K562 (cell line): ENCODE results near the gene CPT1C. TPM values are rescaled to one million over a fixed set of nuclear protein-coding genes. Genes with fewer than 3 reads are reported as not detected.
"Not testable (repeated sequence)": the region's sequence is repeated elsewhere in the genome, so short reads cannot be mapped to it uniquely, and the experiment has no call there.

Experiments
- ATAC-seq: fragments of 200-7000 bp; cut with Tn5 transposase; 3 replicates; pipeline ENCODE4 v1.9.1; 2020; ENCODE audit warnings: moderate library complexity
- BruUV-seq: library from RNA; stranded (reverse); fragments of 400-500 nt; replicated peaks from 2 replicates; lab custom pipeline; 2021; lab: Mats Ljungman, UMichigan
- CTCF ChIA-PET: fragments of 300-600 bp; formaldehyde crosslinking; extraction: SDS; loops from one replicate; lab custom pipeline; 2021; ENCODE audit warnings: low intra/inter-chr PET ratio; lab: Yijun Ruan, JAX
- POLR2A ChIA-PET: fragments of 300-600, 350-650 bp; sonication (Branson Sonifier 250); formaldehyde crosslinking; extraction: SDS; loops from one replicate; lab custom pipeline; 2021; ENCODE audit warnings: antibody characterized with exemption, inconsistent platforms; lab: Yijun Ruan, JAX
- DNase-seq, 4 experiments: peaks; one replicate each; pipeline versions ENCODE4 v3.0.0 to v3.0.0-alpha.2; 2011 to 2018; ENCODE audit warnings: low spot score in 3 of 4, mixed read lengths in 3 of 4; ENCODE audit errors: extremely low read depth in 1 of 4
- FAIRE-seq: peaks from 2 replicates; lab custom pipeline; 2011; peaks lifted over from hg19 to GRCh38; lab: Jason Lieb, UNC
- H2AFZ ChIP-seq: 2 replicates; pipeline ENCODE4 v1.6.0; 2011; ENCODE audit warnings: low read depth, low read length, control low read depth, inconsistent platforms
- H3K27ac ChIP-seq: fragments of 200-600 bp; 3 replicates; pipeline ENCODE4 v1.8.0; 2011; ENCODE audit warnings: low read depth, mild to moderate bottlenecking, control low read depth, inconsistent platforms, low read length, moderate library complexity, mixed read lengths; ENCODE audit errors: extremely low read depth
- H3K27me3 ChIP-seq, 2 experiments: fragments of 300-600 bp in 1 of 2; 2 replicates in 1 of 2; 3 replicates in 1 of 2; pipeline versions ENCODE4 v1.6.0 to v1.8.0; 2011; ENCODE audit warnings: inconsistent platforms in 2 of 2, low read length in 2 of 2, mild to moderate bottlenecking in 1 of 2, mixed read lengths in 1 of 2, moderate library complexity in 1 of 2; ENCODE audit not compliant: control insufficient read depth in 2 of 2, insufficient read depth in 2 of 2
- H3K36me3 ChIP-seq: fragments of 300-600 bp; 3 replicates; pipeline ENCODE4 v1.8.0; 2011; ENCODE audit warnings: mild to moderate bottlenecking, low read length, inconsistent platforms; ENCODE audit not compliant: control insufficient read depth, insufficient read depth
- H3K4me1 ChIP-seq, 2 experiments: fragments of 200-600 bp in 1 of 2; replicated peaks in 1 of 2; 2 replicates in 1 of 2; 3 replicates in 1 of 2; pipeline versions ENCODE4 v1.5.1 to v1.8.0; 2011; ENCODE audit warnings: inconsistent platforms in 2 of 2, low read length in 2 of 2, mild to moderate bottlenecking in 1 of 2, mixed read lengths in 1 of 2, moderate library complexity in 1 of 2; ENCODE audit not compliant: control insufficient read depth in 2 of 2, insufficient read depth in 2 of 2
- H3K4me2 ChIP-seq: 2 replicates; pipeline ENCODE4 v1.6.1; 2011; ENCODE audit warnings: low read length, control low read depth, inconsistent platforms, mixed read lengths; ENCODE audit not compliant: insufficient read depth
- H3K4me3 ChIP-seq: fragments of 200-600 bp; sonication (generic), shearing (Covaris generic); 2 replicates; pipeline ENCODE4 v1.5.1; 2016; ENCODE audit warnings: control low read depth, inconsistent platforms
- H3K79me2 ChIP-seq: fragments of 200-600 bp; 3 replicates; pipeline ENCODE4 v1.8.0; 2011; ENCODE audit warnings: low read length, inconsistent platforms; ENCODE audit not compliant: control insufficient read depth, insufficient read depth
- H3K9ac ChIP-seq, 2 experiments: 2 replicates each; pipeline versions ENCODE4 v1.6.0 to v1.6.1; 2011; ENCODE audit warnings: low read depth in 2 of 2, low read length in 2 of 2, control low read depth in 1 of 2, inconsistent platforms in 1 of 2, mild to moderate bottlenecking in 1 of 2, mixed read lengths in 1 of 2; ENCODE audit not compliant: insufficient read depth in 1 of 2
- H3K9me1 ChIP-seq: one replicate; pipeline ENCODE4 v1.6.0; 2011; ENCODE audit warnings: inconsistent platforms, mild to moderate bottlenecking, low read length, moderate library complexity; ENCODE audit not compliant: control insufficient read depth, insufficient read depth
- H3K9me3 ChIP-seq: replicated peaks from 2 replicates; pipeline ENCODE4 v1.5.1; 2011; ENCODE audit warnings: low read depth, low read length, inconsistent platforms; ENCODE audit not compliant: control insufficient read depth, insufficient read depth
- H4K20me1 ChIP-seq: replicated peaks from 2 replicates; pipeline ENCODE4 v1.6.1; 2011; ENCODE audit warnings: low read length, inconsistent platforms, mixed read lengths; ENCODE audit not compliant: control insufficient read depth, insufficient read depth
- ZNF316 ChIP-seq: fragments of 450-650 bp; IDR thresholded peaks from 2 replicates; pipeline ENCODE4 v1.6.1; 2016
- WGBS: fragments of 100-300 bp; shearing (Covaris generic); methylation state at CpG from one replicate; pipeline ENCODE4 v1.1.6; 2016; ENCODE audit warnings: low coverage, mixed read lengths; ENCODE audit not compliant: insufficient coverage; ENCODE audit errors: missing lambda C conversion rate; 5-methylcytosine and 5-hydroxymethylcytosine counted together
- in situ Hi-C: fragments of 300-500 bp; cut with MboI; formaldehyde crosslinking; loops from 4 replicates; pipeline ENCODE4 v1.15.0; 2018; ENCODE audit warnings: inconsistent platforms, mixed read lengths
- intact Hi-C: fragments of 100-400 bp; cut with micrococcal nuclease; formaldehyde crosslinking; loops from 2 replicates; pipeline ENCODE4 v1.14.2; 2022
- polyA plus RNA-seq, 8 experiments: library from polyadenylated mRNA; depleted of rRNA in 4 of 8; stranded (reverse) in 5 of 8; unstranded in 3 of 8; fragments of >200 nt; fragmentation: Nextera tagmentation in 2 of 8; fragmentation: Illumina TruSeq in 1 of 8; extraction: Ambion mirVana in 2 of 8; extraction: Trizol in 1 of 8; gene quantifications; 2 replicates each; pipeline versions ENCODE4 v1.2.1 to v1.2.3, GENCODE V29; 2011 to 2014; ENCODE audit warnings: inconsistent platforms in 1 of 8, missing spikeins in 1 of 8
- total RNA-seq, 7 experiments: library from RNA; depleted of rRNA in 6 of 7; stranded (reverse); fragments of >200 nt in 6 of 7; fragmentation: Illumina TruSeq in 2 of 7; extraction: Trizol in 2 of 7; gene quantifications; 2 replicates each; pipeline versions ENCODE4 v1.2.1 to v1.2.3, GENCODE V29; 2011 to 2021; ENCODE audit warnings: low replicate concordance in 1 of 7
- TF ChIP-seq, protein P1 (sequence below): sonication (generic); formaldehyde crosslinking; IDR thresholded peaks from 2 replicates; pipeline ENCODE4 v1.8.1; 2023; ENCODE audit warnings: mild to moderate bottlenecking, missing genetic modification reagents

CPT1C gene
- total and polyA plus RNA-seq, 9 of the 15 experiments (the other 6 are each of a cell fraction or from before 2014, with no cell fraction given): 1.9 to 12.3 (median 3.0) TPM

DNA sequence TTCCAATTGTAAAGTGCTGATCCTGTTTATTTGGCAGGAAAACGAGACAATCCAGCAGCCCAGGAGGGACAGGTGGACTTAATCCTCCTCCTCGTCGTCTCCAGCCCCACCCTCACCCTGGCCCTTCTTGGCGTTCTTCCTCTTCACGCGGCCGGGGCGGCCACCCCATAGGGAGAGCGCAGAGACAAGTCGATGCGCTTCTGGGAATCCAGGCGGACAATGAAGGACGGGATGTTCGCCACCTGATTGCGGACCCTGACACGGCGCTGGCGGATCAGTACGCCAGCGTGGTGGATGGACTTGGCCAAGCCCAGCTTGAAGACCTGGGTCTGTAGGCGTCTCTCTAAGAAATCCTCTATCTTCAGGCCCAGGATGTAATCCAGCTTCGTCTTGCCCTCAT lies 28.5 kb downstream of the CPT1C start:
- H4K20me1 ChIP-seq, ATAC-seq, H3K9me3 ChIP-seq, H3K9ac ChIP-seq, H3K4me2 ChIP-seq, FAIRE-seq, CTCF ChIA-PET, H3K36me3 ChIP-seq, H3K4me3 ChIP-seq, DNase-seq, BruUV-seq, H3K9me1 ChIP-seq, H3K79me2 ChIP-seq, in situ Hi-C loops, H2AFZ ChIP-seq, H3K27ac ChIP-seq, H3K4me1 ChIP-seq, H3K27me3 ChIP-seq: not testable (repeated sequence)
- POLR2A ChIA-PET: interaction anchor here (1.0 kb wide), 1 partner anchor 16 kb away, joined by 3 read pairs; no protein-coding TSS in a partner anchor
- intact Hi-C loops: loop anchor here (10.0 kb wide), 1 partner anchor 155 kb away; the partner anchor contains the start of genes AKT1S1 and TBC1D17
- peak; percentile 53; the same call in 1 of the 2 replicates for TF ChIP-seq ZNF316
- TF ChIP-seq, protein P1, sequence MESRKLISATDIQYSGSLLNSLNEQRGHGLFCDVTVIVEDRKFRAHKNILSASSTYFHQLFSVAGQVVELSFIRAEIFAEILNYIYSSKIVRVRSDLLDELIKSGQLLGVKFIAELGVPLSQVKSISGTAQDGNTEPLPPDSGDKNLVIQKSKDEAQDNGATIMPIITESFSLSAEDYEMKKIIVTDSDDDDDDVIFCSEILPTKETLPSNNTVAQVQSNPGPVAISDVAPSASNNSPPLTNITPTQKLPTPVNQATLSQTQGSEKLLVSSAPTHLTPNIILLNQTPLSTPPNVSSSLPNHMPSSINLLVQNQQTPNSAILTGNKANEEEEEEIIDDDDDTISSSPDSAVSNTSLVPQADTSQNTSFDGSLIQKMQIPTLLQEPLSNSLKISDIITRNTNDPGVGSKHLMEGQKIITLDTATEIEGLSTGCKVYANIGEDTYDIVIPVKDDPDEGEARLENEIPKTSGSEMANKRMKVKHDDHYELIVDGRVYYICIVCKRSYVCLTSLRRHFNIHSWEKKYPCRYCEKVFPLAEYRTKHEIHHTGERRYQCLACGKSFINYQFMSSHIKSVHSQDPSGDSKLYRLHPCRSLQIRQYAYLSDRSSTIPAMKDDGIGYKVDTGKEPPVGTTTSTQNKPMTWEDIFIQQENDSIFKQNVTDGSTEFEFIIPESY (CRISPR knock-in tag): peak; percentile 78; the same call in 1 of the 2 replicates
- WGBS: 84% methylated on average over 21 of the region's 22 CpGs
